ELR (cell line): ENCODE data around the gene NUP98.

Source experiments
- DNase-seq: peaks from one replicate; pipeline ENCODE4 v3.0.0-alpha.2; 2015; ENCODE audit warnings: low read depth

NUP98 gene

GRCh38 chr11:3797329-3798090, at the start of gene NUP98:
NUP98 (minus strand) TSS chr11:3797554; CDS start chr11:3782117, 15,437 bp downstream.
- DNase-seq, result peak; percentile 99

- DNase-seq, result no peak
These were observed 48.3 kb upstream of the NUP98 start for GRCh38 chr11:3845670-3846069.

- no peak for DNase-seq
These were observed 47.9 kb upstream of the NUP98 start for GRCh38 chr11:3845246-3845645.

DNA sequence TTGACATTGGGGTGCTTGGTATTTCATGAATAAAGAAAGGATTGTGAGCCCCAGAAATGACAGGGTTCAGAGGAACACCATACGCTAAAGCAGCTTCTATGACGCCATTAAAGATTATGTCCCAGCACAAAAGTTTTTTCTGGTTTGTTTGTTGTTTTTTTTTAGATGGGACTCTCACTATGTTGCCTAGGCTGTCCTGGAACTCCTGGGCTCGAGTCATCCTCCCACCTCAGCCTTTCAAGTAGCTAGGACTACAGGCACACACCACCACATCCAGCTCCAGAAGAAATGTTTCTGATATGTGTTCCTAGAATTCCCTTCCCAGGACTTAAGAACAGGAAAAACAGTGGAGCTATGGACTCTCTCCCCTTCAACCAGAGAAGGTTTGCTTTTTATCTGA, 46.0 kb upstream of the NUP98 start:
- no peak for DNase-seq

DNA sequence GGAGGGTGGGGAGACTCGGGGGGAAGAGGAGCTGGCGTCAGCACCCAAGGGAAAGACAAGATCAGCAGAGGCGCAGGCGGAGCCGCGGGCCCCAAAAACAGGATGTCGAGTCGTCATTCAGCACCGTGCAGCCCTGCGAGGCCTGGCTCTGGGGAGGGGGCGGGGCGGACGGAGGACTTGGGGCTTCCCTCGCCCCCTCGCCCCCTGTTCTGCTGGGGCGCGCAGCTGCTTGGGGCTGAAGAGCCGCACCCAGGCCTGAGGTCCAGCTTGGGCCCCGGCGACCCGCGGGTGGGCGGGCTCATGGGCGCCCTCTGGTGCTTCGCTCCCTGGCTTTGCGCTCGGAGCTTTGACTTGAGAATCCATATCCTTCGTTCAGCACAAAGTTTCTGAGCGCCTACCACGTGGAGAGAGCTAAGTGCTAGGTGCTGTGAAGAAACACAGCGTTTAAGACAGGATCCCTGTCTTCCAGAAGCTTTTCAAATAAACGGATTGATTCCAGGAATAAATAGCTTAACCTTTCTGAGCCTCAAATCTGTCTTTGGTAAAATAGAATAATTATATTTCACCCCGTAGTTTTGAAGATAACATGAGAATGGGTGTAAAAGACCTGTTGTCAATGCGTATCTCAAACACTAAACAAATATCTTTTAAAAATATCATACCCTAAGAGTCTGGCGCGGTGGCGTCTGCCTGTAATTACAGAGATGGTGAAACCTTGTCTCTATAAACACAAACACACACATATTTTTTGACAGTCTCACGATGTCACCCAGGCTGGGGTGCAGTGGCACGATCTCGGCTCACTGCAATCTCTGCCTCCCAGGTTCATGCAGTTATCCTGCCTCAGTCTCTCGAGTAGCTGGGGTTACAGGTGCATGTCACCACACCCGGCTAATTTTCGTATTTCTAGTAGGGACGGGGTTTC, 44.3 kb upstream of the NUP98 start:
- DNase-seq, result peak; percentile 88

- DNase-seq, result peak; percentile 86
These were observed 43.6 kb upstream of the NUP98 start, which contains the start of gene RHOG for GRCh38 chr11:3840870-3841425. RHOG (minus strand) TSS chr11:3840959; CDS start chr11:3828138, 12,821 bp downstream.

GRCh38 chr11:3840004-3840869, 42.9 kb upstream of the NUP98 start:
- no peak for DNase-seq

GRCh38 chr11:3838504-3838903, 41.1 kb upstream of the NUP98 start:
- DNase-seq, result no peak

DNA sequence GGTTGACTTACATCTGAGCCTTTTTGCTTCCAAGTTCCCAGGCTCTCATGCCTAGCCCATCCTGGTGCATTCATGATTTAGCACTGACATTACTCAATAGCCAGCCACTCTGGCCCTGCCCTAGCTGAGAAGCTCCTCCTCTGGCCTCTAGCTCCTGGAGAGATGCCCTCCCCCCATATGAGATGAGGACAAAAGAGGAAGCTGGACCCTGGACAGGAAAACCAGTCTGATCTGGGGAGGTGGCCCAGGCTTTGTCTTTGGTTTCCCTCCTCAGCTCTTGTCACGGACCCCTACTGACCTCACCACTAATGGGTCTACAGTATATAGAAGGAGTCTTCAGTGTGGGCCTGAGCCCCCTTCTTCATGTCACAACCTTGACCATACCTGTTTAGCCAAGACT, 40.4 kb upstream of the NUP98 start:
- DNase-seq, result peak; percentile 22

DNA sequence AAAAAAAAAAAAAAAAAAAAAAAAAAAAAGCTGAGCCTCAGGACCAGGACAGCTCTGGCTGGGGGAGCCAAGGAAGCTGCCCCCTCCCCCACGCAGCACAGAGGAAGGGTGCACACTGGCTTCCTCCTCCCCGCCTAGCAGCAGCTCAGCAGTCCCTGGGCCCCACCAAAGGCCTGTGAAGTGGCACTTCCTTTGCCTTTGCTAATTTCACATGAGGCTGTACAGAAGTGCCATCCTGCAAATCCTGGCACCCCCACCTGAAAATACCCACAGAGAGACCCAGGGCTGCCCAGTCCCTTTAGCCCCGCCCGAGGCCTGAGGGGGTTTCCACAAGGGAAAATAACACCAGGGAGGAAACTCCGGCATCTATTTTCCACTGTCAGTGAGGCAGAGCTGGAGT, 39.5 kb upstream of the NUP98 start:
- DNase-seq, result no peak

DNA sequence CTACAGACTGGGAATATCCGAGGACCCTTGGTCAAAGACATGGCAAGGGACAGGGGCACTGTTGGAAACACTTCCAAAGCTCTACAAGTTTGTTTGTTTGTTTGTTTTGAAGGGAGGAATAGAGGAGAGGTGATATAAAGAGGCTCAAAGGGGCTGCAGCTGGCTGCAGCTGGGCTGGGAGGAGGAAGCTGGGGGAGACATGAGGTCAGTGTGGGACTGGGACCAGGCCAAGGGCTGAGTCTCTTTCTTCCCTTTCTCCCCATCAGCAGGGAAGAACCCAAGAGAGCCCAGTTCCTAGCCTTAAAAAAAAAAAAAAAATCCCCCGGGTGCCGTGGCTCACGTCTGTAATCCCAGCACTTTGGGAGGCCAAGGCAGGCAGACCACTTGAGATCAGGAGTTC, 38.4 kb upstream of the NUP98 start:
- DNase-seq, result no peak

GRCh38 chr11:3834664-3835461, 37.5 kb upstream of the NUP98 start:
- DNase-seq, result peak; percentile 41

DNA sequence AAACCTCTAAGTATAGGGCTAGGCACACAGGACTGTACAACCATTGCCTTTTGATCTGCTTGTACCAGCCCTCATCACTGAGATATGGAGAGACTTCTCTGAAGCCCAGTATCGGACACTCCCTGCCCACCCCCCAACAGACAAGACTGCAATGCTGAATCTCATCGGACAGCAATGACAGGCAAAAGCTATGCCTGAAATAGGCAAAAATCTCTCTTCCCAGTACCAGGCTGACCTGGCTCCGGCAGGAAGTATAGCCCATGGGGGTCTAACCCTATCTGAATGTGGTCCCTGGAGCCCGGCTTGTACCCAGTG, 37.0 kb upstream of the NUP98 start:
- no peak for DNase-seq

GRCh38 chr11:3833449-3833848, 36.1 kb upstream of the NUP98 start:
- no peak for DNase-seq

GRCh38 chr11:3832816-3833215, 35.5 kb upstream of the NUP98 start:
- no peak for DNase-seq

- DNase-seq, result no peak
These were observed 34.3 kb upstream of the NUP98 start for GRCh38 chr11:3831378-3832239.

DNA sequence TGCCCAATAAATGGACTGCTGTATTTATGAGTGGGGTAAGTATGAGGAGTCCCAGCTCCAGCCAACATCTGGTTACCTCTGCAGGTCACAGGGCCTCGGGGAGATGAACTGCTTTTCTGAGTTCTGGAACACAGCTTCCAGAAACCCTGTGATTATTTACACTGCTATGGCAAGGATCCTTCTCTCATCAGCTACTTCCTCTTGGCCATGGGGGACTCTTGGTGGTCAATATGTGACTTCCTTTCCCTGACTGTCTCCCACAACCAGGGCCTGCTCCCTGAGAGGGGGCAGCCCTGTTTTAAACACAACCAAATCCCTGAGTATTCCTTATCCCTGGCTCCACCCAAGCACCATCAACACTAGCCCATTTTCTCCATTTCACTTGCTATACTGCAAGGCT, 33.4 kb upstream of the NUP98 start:
- DNase-seq, result no peak

GRCh38 chr11:3830088-3830487, 32.7 kb upstream of the NUP98 start:
- no peak for DNase-seq

DNA sequence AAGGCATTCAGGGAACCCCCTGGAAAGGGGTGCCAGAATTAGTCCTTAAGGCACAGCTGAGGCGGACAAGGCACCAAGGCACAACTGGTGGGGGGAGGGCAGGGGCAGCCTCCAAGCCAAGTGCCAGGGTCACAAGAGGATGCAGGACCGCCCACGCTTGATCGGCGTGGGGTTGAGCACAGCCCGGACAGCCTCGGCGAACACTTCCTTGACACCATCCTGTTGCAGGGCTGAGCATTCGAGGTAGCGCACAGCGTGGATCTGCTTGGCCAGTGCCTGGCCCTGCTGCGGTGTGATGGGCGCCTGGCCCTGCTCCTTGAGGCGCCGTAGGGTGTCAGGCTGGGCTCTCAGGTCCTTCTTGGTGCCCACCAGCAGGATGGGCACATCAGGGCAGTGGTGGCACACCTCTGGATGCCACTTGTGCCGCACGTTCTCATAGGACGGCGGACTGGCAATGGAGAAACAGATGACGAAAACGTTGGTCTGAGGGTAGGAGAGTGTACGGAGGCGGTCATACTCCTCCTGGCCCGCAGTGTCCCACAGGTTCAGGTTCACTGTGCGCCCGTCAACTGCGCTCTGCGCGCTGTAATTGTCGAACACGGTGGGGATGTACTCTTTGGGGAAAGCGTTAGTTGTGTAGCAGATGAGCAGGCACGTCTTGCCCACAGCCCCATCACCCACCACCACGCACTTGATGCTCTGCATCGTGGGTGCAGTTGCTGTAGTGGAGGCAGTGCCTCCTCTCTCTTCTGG, 30.3 kb upstream of the NUP98 start:
- no peak for DNase-seq
